Measurements from ENCODE around the gene B4GALT4.

B4GALT4 gene

GRCh38 chr3:119236756-119237155 lies 3.9 kb downstream of the B4GALT4 start:
- DNase-seq: peak; percentile 38 to 49

GRCh38 chr3:119235151-119235550 lies 5.5 kb downstream of the B4GALT4 start:
- no peak for DNase-seq

- DNase-seq: no peak
Measured at GRCh38 chr3:119234610-119235009, 6.1 kb downstream of the B4GALT4 start.

GRCh38 chr3:119230745-119231144 lies 9.9 kb downstream of the B4GALT4 start:
- no peak for DNase-seq

GRCh38 chr3:119230071-119230470 lies 10.6 kb downstream of the B4GALT4 start:
- DNase-seq: no peak

GRCh38 chr3:119229190-119229589 lies 11.5 kb downstream of the B4GALT4 start:
- no peak for DNase-seq

- DNase-seq: no peak
Measured at GRCh38 chr3:119228373-119229145, 12.1 kb downstream of the B4GALT4 start.

GRCh38 chr3:119227070-119227850 lies 13.4 kb downstream of the B4GALT4 start:
- no peak for DNase-seq

GRCh38 chr3:119225121-119225520 lies 15.6 kb downstream of the B4GALT4 start:
- no peak for DNase-seq

GRCh38 chr3:119223511-119223910 lies 17.2 kb downstream of the B4GALT4 start:
- DNase-seq: no peak

- no peak for DNase-seq
Measured at GRCh38 chr3:119222391-119222790, 18.3 kb downstream of the B4GALT4 start.

GRCh38 chr3:119221779-119222320 lies 18.8 kb downstream of the B4GALT4 start:
- DNase-seq: no peak

- DNase-seq: no peak
Measured at GRCh38 chr3:119220970-119221667, 19.6 kb downstream of the B4GALT4 start.

GRCh38 chr3:119220198-119220597 lies 20.5 kb downstream of the B4GALT4 start:
- no peak for DNase-seq

GRCh38 chr3:119219069-119219468 lies 21.6 kb downstream of the B4GALT4 start:
- DNase-seq: peak; percentile 34 to 41

GRCh38 chr3:119211803-119212202 lies 28.9 kb downstream of the B4GALT4 start:
- DNase-seq: no peak

- no peak for DNase-seq
Measured at GRCh38 chr3:119211193-119211592, 29.5 kb downstream of the B4GALT4 start.

- no peak for DNase-seq
Measured at GRCh38 chr3:119207512-119207875, 33.2 kb downstream of the B4GALT4 start.

- DNase-seq: peak in 1 of 2 donors; percentile 6
Measured at GRCh38 chr3:119206611-119207511, 33.8 kb downstream of the B4GALT4 start.

GRCh38 chr3:119205685-119206084 lies 35.0 kb downstream of the B4GALT4 start:
- no peak for DNase-seq

- DNase-seq: no peak
Measured at GRCh38 chr3:119205209-119205608, 35.5 kb downstream of the B4GALT4 start.

- DNase-seq: no peak
Measured at GRCh38 chr3:119195911-119196310, 44.8 kb downstream of the B4GALT4 start.
